HCT116 (cell line): ENCODE measurements around the gene OR2H2. TPM values are rescaled to one million over a fixed set of nuclear protein-coding genes. Genes with fewer than 3 reads are reported as not detected.

Experiments
- ATAC-seq: fragments of 200-7000 bp; cut with Tn5 transposase; 2 replicates; pipeline ENCODE4 v1.9.1; 2020; ENCODE audit warnings: mild to moderate bottlenecking, moderate library complexity
- Bru-seq: library from RNA; stranded (reverse); fragments of 400-500 nt; gene quantifications from one replicate; lab custom pipeline; 2021; lab: Mats Ljungman, UMichigan
- BruChase-seq, 2 experiments: library from RNA; stranded (reverse); fragments of 400-500 nt; gene quantifications; one replicate each; lab custom pipeline; 2021; lab: Mats Ljungman, UMichigan
- BruUV-seq: library from RNA; stranded (reverse); fragments of 400-500 nt; replicated peaks from 2 replicates; lab custom pipeline; 2021; lab: Mats Ljungman, UMichigan
- CTCF ChIA-PET: fragments of 300-600 bp; sonication (Branson Sonifier 250); formaldehyde crosslinking; loops from one replicate; lab custom pipeline; 2021; ENCODE audit warnings: antibody characterized with exemption; lab: Charles Lee
- POLR2A ChIA-PET: fragments of 300-600, 350-600 bp; sonication (Branson Sonifier 250); formaldehyde crosslinking; loops from one replicate; lab custom pipeline; 2021; ENCODE audit warnings: antibody characterized with exemption; lab: Charles Lee
- RAD21 ChIA-PET, 2 experiments: fragments of 300-600 bp; sonication (Branson Sonifier 250); formaldehyde crosslinking; loops; one replicate each; lab custom pipeline; 2023; ENCODE audit warnings: low total read pairs in 2 of 2; ENCODE audit not compliant: uncharacterized antibody in 2 of 2, unreplicated experiment in 2 of 2, low non-redundant PET in 1 of 2; lab: Charles Lee
- DNase-seq: peaks from one replicate; pipeline ENCODE4 v3.0.0-alpha.2; 2010; ENCODE audit warnings: low read depth, low spot score
- H2AFZ ChIP-seq: fragments of 200-600 bp; shearing (Covaris generic), sonication (generic); 2 replicates; pipeline ENCODE4 v1.6.1; 2017; ENCODE audit warnings: low read depth, mixed run types, mixed read lengths, antibody characterized with exemption, low read length; ENCODE audit not compliant: poor library complexity, severe bottlenecking
- H3K27ac ChIP-seq: 2 replicates; pipeline ENCODE4 v1.5.1; 2012; ENCODE audit warnings: low read depth, low read length
- H3K27me3 ChIP-seq: fragments of 200-600 bp; sonication (generic); 2 replicates; pipeline ENCODE4 v1.6.1; 2016; ENCODE audit warnings: mixed run types, low read length, mixed read lengths; ENCODE audit not compliant: insufficient read depth
- H3K36me3 ChIP-seq, 2 experiments: fragments of 200-500 bp in 1 of 2; fragments of 200-600 bp in 1 of 2; sonication (Bioruptor generic) in 1 of 2; sonication (generic) in 1 of 2; 2 replicates each; pipeline versions ENCODE4 v1.5.1 to v1.6.1; 2014 to 2016; ENCODE audit warnings: low read length in 2 of 2, inconsistent platforms in 1 of 2, mixed read lengths in 1 of 2, mixed run types in 1 of 2; ENCODE audit not compliant: insufficient read depth in 2 of 2, control insufficient read depth in 1 of 2
- H3K4me1 ChIP-seq, 2 experiments: fragments of 200-600 bp in 1 of 2; sonication (generic) in 1 of 2; 2 replicates each; pipeline versions ENCODE4 v1.5.1 to v1.6.1; 2012 to 2017; ENCODE audit warnings: low read length in 2 of 2, inconsistent platforms in 1 of 2, mild to moderate bottlenecking in 1 of 2, mixed read lengths in 1 of 2, mixed run types in 1 of 2, moderate library complexity in 1 of 2; ENCODE audit not compliant: insufficient read depth in 2 of 2, control insufficient read depth in 1 of 2
- H3K4me2 ChIP-seq: fragments of 200-600 bp; sonication (generic); 2 replicates; pipeline ENCODE4 v1.6.1; 2017; ENCODE audit warnings: mixed run types, low read length, mixed read lengths
- H3K4me3 ChIP-seq, 2 experiments: fragments of 200-600 bp in 1 of 2; sonication (generic) in 1 of 2; replicated peaks in 1 of 2; 2 replicates each; pipeline ENCODE4 v1.5.1; 2011 to 2016; ENCODE audit warnings: low read length in 2 of 2, control low read depth in 1 of 2, low read depth in 1 of 2, mild to moderate bottlenecking in 1 of 2, mixed read lengths in 1 of 2, mixed run types in 1 of 2
- H3K79me2 ChIP-seq: fragments of 200-600 bp; sonication (generic); 2 replicates; pipeline ENCODE4 v1.6.1; 2017; ENCODE audit warnings: mild to moderate bottlenecking, mixed run types, low read length, moderate library complexity, mixed read lengths; ENCODE audit not compliant: insufficient read depth
- H3K9ac ChIP-seq: fragments of 200-600 bp; sonication (generic); 2 replicates; pipeline ENCODE4 v1.6.1; 2016; ENCODE audit warnings: low read length, mixed read lengths
- H3K9me2 ChIP-seq: fragments of 200-600 bp; sonication (generic), shearing (Covaris generic); 2 replicates; pipeline ENCODE4 v1.6.1; 2017; ENCODE audit warnings: mixed run types, mild to moderate bottlenecking, moderate library complexity; ENCODE audit not compliant: insufficient read depth
- H3K9me3 ChIP-seq, 2 experiments: fragments of 200-500 bp in 1 of 2; fragments of 200-600 bp in 1 of 2; sonication (Bioruptor generic) in 1 of 2; sonication (generic) in 1 of 2; 2 replicates each; pipeline ENCODE4 v1.6.1; 2014 to 2017; ENCODE audit warnings: low read length in 2 of 2, mixed read lengths in 2 of 2, inconsistent platforms in 1 of 2, low read depth in 1 of 2, mild to moderate bottlenecking in 1 of 2, mixed run types in 1 of 2, moderate library complexity in 1 of 2; ENCODE audit not compliant: control insufficient read depth in 1 of 2, insufficient read depth in 1 of 2
- H4K20me1 ChIP-seq: fragments of 200-600 bp; sonication (generic), shearing (Covaris generic); 2 replicates; pipeline ENCODE4 v1.6.1; 2017; ENCODE audit warnings: mixed run types, mild to moderate bottlenecking, moderate library complexity; ENCODE audit not compliant: insufficient read depth
- CEBPB ChIP-seq: IDR thresholded peaks from 2 replicates; pipeline ENCODE4 v1.6.1; 2012; ENCODE audit warnings: low read depth
- CTCF ChIP-seq, 3 experiments: fragments of 200-600 bp in 1 of 3; sonication (generic) in 1 of 3; IDR thresholded peaks in 2 of 3; conservative IDR thresholded peaks in 1 of 3; 2 replicates each; pipeline ENCODE4 v1.5.1; 2012 to 2017; ENCODE audit warnings: low read depth in 2 of 3, low read length in 2 of 3, antibody characterized with exemption in 1 of 3, borderline replicate concordance in 1 of 3, control low read depth in 1 of 3, mild to moderate bottlenecking in 1 of 3, mixed read lengths in 1 of 3, mixed run types in 1 of 3, moderate library complexity in 1 of 3; ENCODE audit not compliant: insufficient read depth in 1 of 3
- EGR1 ChIP-seq: IDR thresholded peaks from 2 replicates; pipeline ENCODE4 v1.6.1; 2012; ENCODE audit warnings: low read depth
- ELF1 ChIP-seq: IDR thresholded peaks from 2 replicates; pipeline ENCODE4 v1.6.1; 2012; ENCODE audit warnings: low read depth, borderline replicate concordance
- SIN3A ChIP-seq: IDR thresholded peaks from 2 replicates; pipeline ENCODE4 v1.6.1; 2012; ENCODE audit warnings: low read depth
- SP1 ChIP-seq: IDR thresholded peaks from 2 replicates; pipeline ENCODE4 v1.6.1; 2012; ENCODE audit warnings: low read depth
- TCF7L2 ChIP-seq: IDR thresholded peaks from 2 replicates; pipeline ENCODE4 v1.7.0; 2011; ENCODE audit warnings: borderline replicate concordance, inconsistent platforms; ENCODE audit not compliant: insufficient read depth, insufficient read length; ENCODE audit errors: extremely low read depth
- ZBTB33 ChIP-seq: IDR thresholded peaks from 2 replicates; pipeline ENCODE4 v1.6.1; 2011; ENCODE audit warnings: mild to moderate bottlenecking, low read length, moderate library complexity; ENCODE audit not compliant: insufficient replicate concordance; ENCODE audit errors: extremely low read depth
- ZFX ChIP-seq: fragments of 450-650 bp; IDR thresholded peaks from 2 replicates; pipeline ENCODE4 v1.6.1; 2017
- intact Hi-C: fragments of 100-400 bp; cut with micrococcal nuclease; formaldehyde crosslinking; loops from 2 replicates; pipeline ENCODE4 v1.10.0; 2022
- long read RNA-seq: library from polyadenylated mRNA; unstranded; transcript quantifications from one replicate; pipeline ENCODE4 v2.0.0, GENCODE V29; 2021; ENCODE audit not compliant: unreplicated experiment
- polyA plus RNA-seq: library from polyadenylated mRNA; unstranded; fragments of >200 nt; gene quantifications from 2 replicates; pipeline ENCODE4 v1.2.1, GENCODE V29; 2012; ENCODE audit warnings: missing spikeins
- total RNA-seq: library from RNA; stranded (reverse); gene quantifications from one replicate; pipeline ENCODE4 v1.2.1, GENCODE V29; 2021; ENCODE audit not compliant: unreplicated experiment

The OR2H2 gene
- total RNA-seq (not detected), Bru-seq, nascent RNA (not detected), BruChase-seq, experiment 1, labeled RNA remaining after a 6-hour chase (not detected), BruChase-seq, experiment 2, labeled RNA remaining after a 2-hour chase (not detected)
- 0.04 and 0.09 TPM in 2 replicates for polyA plus RNA-seq
- long read RNA-seq: 0 reads

GRCh38 chr6:29584821-29585220 lies at the start of gene OR2H2:
OR2H2 (plus strand) TSS chr6:29585121; CDS start chr6:29587945, 2,824 bp downstream.
- H3K36me3 ChIP-seq: no peaks in the 10 kb centered on the region
- ChIA-PET RAD21 (no interaction called here), POLR2A (no interaction called here), CTCF (no interaction called here)
- no peak within 1 kb of the TSS for H3K9ac ChIP-seq
- H3K27ac ChIP-seq: no peak within 1 kb of the TSS
- H3K4me2 ChIP-seq: no peak within 1 kb of the TSS
- no peak within 1 kb of the TSS for H2AFZ ChIP-seq
- no peak for ATAC-seq
- no peaks in the 10 kb centered on the region for H3K9me3 ChIP-seq
- 0 out of 2 replicates have a peak, but pooled peaks cover 6% of the 10 kb centered on the region for H3K27me3 ChIP-seq
- no peaks in the 10 kb centered on the region for H4K20me1 ChIP-seq
- no peak within 1 kb of the TSS for H3K4me3 ChIP-seq
- DNase-seq: no peak
- H3K79me2 ChIP-seq: no peaks in the 10 kb centered on the region
- intact Hi-C loops: no loop called here
- H3K4me1 ChIP-seq: no peaks in the 10 kb centered on the region
- no TSS peak for BruUV-seq
- H3K9me2 ChIP-seq: no peaks in the 10 kb centered on the region
- TF ChIP-seq ZBTB33 (no peak), SP1 (no peak), CEBPB (no peak), ZFX (no peak), ELF1 (no peak), CTCF (IDR thresholded peaks at IDR 0.05 in 2 of 3, conservative IDR thresholded peaks at IDR 0.05 in 1 of 3; ENCODE audit: borderline replicate concordance in 1 of 3, insufficient read depth in 1 of 3, low read depth in 2 of 3, low read length in 2 of 3) (no peak), TCF7L2 (no peak), SIN3A (no peak), EGR1 (no peak)
